HL-60 (cell line): ENCODE data around the gene ENTPD2.
A peak's percentile ranks its signal among the peaks of the same experiment; 100 is the strongest.
"Not testable (repeated sequence)": the region's sequence is repeated elsewhere in the genome, so short reads cannot be mapped to it uniquely, and the experiment has no call there.

Experiments
- DNase-seq, 2 experiments: peaks; one replicate each; pipeline ENCODE4 v3.0.0-alpha.2; 2010 to 2020; ENCODE audit warnings: low read depth in 1 of 2, low spot score in 1 of 2
- H3K27ac ChIP-seq: fragments of 250-450 bp; sonication (Bioruptor Pico); replicated peaks from 2 replicates; pipeline ENCODE4 v1.5.1; 2020; ENCODE audit warnings: mild to moderate bottlenecking, moderate library complexity
- H3K27me3 ChIP-seq: fragments of 250-450 bp; sonication (Bioruptor Pico); 2 replicates; pipeline ENCODE4 v1.5.1; 2021; ENCODE audit warnings: mild to moderate bottlenecking, moderate library complexity; ENCODE audit not compliant: insufficient read depth, poor library complexity, severe bottlenecking
- H3K4me3 ChIP-seq: replicated peaks from 2 replicates; pipeline ENCODE4 v1.5.1; 2011; ENCODE audit warnings: mild to moderate bottlenecking, control low read depth, low read length; ENCODE audit not compliant: insufficient read depth
- CTCF ChIP-seq: IDR thresholded peaks from one replicate; pipeline ENCODE4 v1.5.1; 2011; ENCODE audit warnings: low read length, control low read depth, inconsistent platforms; ENCODE audit not compliant: insufficient read depth
- GABPA ChIP-seq: IDR thresholded peaks from 2 replicates; pipeline ENCODE4 v1.6.1; 2012; ENCODE audit warnings: low read depth
- POLR2AphosphoS5 ChIP-seq: IDR thresholded peaks from 2 replicates; pipeline ENCODE4 v1.6.1; 2012; ENCODE audit warnings: low read depth
- SPI1 ChIP-seq: IDR thresholded peaks from 2 replicates; pipeline ENCODE4 v1.6.1; 2012; ENCODE audit warnings: low read depth, mild to moderate bottlenecking, borderline replicate concordance
- TF ChIP-seq, protein P1 (sequence below): IDR thresholded peaks from 2 replicates; pipeline ENCODE4 v1.6.1; 2012; ENCODE audit warnings: low read depth; ENCODE audit not compliant: insufficient replicate concordance

ENTPD2 gene

DNA sequence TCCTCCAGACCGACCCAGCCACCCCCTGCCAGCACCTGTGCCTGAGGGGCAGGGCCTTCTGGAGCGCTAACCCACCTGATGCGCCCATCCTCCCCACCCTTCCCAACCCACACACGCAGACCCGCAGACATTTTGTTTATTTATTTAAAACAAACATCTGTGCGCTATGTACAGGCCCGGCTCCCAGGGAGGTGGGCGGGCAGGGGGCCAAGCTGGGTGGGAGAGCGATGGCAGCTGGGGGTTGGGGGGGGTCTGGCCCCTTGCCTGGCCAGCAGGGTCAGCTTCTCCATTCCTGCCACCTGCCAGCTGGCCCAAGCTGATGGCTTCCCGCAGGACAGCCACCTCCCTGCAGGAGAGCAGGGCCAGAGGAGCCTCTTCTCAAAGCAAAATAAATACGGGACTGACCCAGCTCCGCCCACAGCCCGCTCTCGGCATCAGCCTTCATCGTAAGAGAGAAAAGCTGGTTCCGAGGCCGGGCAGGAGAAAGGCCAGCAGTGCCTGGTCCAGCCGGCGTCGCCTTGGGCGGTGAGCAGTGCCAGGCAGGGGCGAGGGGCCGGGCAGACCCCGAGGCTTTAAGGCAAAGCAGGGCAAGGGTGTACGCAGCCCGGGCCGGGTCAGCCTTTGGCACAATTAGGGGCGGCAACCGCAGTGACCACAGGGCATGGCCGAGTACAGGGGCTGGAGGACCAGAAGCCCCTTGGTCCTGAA is 46.6 kb downstream of the ENTPD2 start:
- Histone ChIP-seq H3K27me3 (no peaks in the 10 kb centered on the region), H3K27ac (no peak overlapping the region), H3K4me3 (no peak overlapping the region)
- DNase-seq, result no peak
- TF ChIP-seq GABPA (no peak), CTCF (no peak)
- TF ChIP-seq, protein P1, sequence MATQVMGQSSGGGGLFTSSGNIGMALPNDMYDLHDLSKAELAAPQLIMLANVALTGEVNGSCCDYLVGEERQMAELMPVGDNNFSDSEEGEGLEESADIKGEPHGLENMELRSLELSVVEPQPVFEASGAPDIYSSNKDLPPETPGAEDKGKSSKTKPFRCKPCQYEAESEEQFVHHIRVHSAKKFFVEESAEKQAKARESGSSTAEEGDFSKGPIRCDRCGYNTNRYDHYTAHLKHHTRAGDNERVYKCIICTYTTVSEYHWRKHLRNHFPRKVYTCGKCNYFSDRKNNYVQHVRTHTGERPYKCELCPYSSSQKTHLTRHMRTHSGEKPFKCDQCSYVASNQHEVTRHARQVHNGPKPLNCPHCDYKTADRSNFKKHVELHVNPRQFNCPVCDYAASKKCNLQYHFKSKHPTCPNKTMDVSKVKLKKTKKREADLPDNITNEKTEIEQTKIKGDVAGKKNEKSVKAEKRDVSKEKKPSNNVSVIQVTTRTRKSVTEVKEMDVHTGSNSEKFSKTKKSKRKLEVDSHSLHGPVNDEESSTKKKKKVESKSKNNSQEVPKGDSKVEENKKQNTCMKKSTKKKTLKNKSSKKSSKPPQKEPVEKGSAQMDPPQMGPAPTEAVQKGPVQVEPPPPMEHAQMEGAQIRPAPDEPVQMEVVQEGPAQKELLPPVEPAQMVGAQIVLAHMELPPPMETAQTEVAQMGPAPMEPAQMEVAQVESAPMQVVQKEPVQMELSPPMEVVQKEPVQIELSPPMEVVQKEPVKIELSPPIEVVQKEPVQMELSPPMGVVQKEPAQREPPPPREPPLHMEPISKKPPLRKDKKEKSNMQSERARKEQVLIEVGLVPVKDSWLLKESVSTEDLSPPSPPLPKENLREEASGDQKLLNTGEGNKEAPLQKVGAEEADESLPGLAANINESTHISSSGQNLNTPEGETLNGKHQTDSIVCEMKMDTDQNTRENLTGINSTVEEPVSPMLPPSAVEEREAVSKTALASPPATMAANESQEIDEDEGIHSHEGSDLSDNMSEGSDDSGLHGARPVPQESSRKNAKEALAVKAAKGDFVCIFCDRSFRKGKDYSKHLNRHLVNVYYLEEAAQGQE, result no peak

DNA sequence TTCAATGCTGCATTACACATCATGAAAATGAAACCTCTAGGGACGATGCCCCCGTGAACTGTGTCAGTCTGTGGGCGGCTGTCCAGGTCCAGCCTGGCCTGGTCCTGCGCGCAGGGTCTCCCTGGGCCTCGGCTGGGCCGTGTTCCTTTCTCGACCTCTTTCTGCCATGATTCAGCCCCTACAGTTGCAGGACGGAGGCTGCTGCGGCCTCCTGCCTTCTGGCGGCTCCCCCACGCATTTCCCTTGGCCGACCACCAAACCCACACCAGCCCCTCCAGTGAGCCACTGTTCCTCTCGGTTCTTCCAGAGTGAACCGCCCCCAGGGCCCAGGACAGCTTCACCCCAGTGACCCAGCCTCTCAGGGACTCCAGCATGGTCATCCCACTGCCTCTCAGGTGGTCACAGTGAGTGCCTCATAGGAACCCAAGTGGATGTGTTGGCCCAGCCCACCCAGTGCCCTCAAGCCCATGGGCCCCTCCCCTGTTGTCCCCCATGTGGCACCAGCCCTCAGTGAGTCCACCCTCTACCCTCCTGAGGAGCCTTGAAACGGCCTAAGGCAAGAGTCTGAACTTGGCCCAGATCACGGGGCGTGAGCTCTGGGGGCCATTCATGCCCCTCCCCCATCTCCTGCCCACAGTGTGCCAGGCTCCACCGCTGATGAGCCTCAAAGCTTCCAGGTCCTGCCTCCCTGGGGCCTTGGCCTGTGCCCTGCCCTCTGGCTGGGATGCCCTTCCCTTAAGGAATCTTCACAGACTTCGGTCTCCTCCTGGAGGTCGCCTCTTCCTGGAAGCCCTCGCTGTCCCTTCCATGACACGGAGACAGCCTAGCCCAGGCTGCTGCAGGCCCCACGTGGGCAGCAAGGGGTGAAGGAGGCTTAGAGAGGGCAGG is 47.5 kb downstream of the ENTPD2 start:
- TF ChIP-seq, protein P1, result no peak
- TF ChIP-seq CTCF (no peak), POLR2AphosphoS5 (no peak), SPI1 (no peak), GABPA (no peak)
- DNase-seq, result no peak
- Histone ChIP-seq H3K4me3 (no peak overlapping the region), H3K27me3 (no peaks in the 10 kb centered on the region), H3K27ac (no peak overlapping the region)

GRCh38 chr9:137004285-137004684 is 49.6 kb downstream of the ENTPD2 start:
- H3K27ac ChIP-seq, H3K4me3 ChIP-seq, H3K27me3 ChIP-seq: not testable (repeated sequence)
- peak in 1 of 2 experiments; percentile 46 for DNase-seq

- no peaks in the 10 kb centered on the region for H3K27me3 ChIP-seq
- no peak overlapping the region for H3K27ac ChIP-seq
- H3K4me3 ChIP-seq, result no peak overlapping the region
- no peak for DNase-seq
- TF ChIP-seq CTCF (no peak), POLR2AphosphoS5 (no peak), SPI1 (no peak), GABPA (no peak)
- TF ChIP-seq, protein P1, result no peak
These were observed 51.2 kb downstream of the ENTPD2 start for GRCh38 chr9:137002646-137003041.
